C4-2B (cell line): Measurements from ENCODE around the gene AIG1.

ENCODE experiments used
- H3K27ac ChIP-seq: fragments of 450-650 bp; 2 replicates; pipeline ENCODE4 v1.5.1; 2017
- CTCF ChIP-seq: fragments of 450-650 bp; conservative IDR thresholded peaks from 2 replicates; pipeline ENCODE4 v1.5.1; 2017; ENCODE audit warnings: mild to moderate bottlenecking
- ZFX ChIP-seq: fragments of 450-650 bp; IDR thresholded peaks from 2 replicates; pipeline ENCODE4 v1.6.1; 2017

The AIG1 gene

GRCh38 chr6:143110996-143111395, 50.3 kb downstream of the AIG1 start:
- H3K27ac ChIP-seq, result no peak overlapping the region
- TF ChIP-seq CTCF (no peak), ZFX (no peak)

- no peak for TF ChIP-seq CTCF
- no peak for TF ChIP-seq ZFX
- no peak overlapping the region for H3K27ac ChIP-seq
These were observed 50.8 kb downstream of the AIG1 start for GRCh38 chr6:143111443-143111842.

- H3K27ac ChIP-seq, result no peak overlapping the region
- no peak for TF ChIP-seq ZFX
These were observed 51.5 kb downstream of the AIG1 start for GRCh38 chr6:143112084-143112768.

GRCh38 chr6:143112837-143113236, 52.1 kb downstream of the AIG1 start:
- TF ChIP-seq ZFX (no peak), CTCF (no peak)
- H3K27ac ChIP-seq, result no peak overlapping the region

GRCh38 chr6:143115728-143116127, 55.0 kb downstream of the AIG1 start:
- no peak overlapping the region for H3K27ac ChIP-seq
- TF ChIP-seq CTCF (no peak), ZFX (no peak)

GRCh38 chr6:143117108-143117507, 56.4 kb downstream of the AIG1 start:
- TF ChIP-seq ZFX, result no peak
- no peak for TF ChIP-seq CTCF
- H3K27ac ChIP-seq, result no peak overlapping the region

GRCh38 chr6:143119260-143119659, 58.6 kb downstream of the AIG1 start:
- H3K27ac ChIP-seq, result no peak overlapping the region
- TF ChIP-seq CTCF, result no peak

GRCh38 chr6:143123081-143123480, 62.4 kb downstream of the AIG1 start:
- TF ChIP-seq ZFX, result no peak
- no peak for TF ChIP-seq CTCF
- no peak overlapping the region for H3K27ac ChIP-seq
